Left kidney (tissue), 8 donors: ENCODE results near the gene OR2S2. TPM values are rescaled to one million over a fixed set of nuclear protein-coding genes. Genes with fewer than 3 reads are reported as not detected.
"Not testable (repeated sequence)": the region's sequence is repeated elsewhere in the genome, so short reads cannot be mapped to it uniquely, and the experiment has no call there.

Experiments
- DNase-seq: peaks from one replicate; pipeline ENCODE4 v3.0.0-alpha.2; 2013
- long read RNA-seq, 8 donors: transcript quantifications; one replicate each; lab custom pipeline, GENCODE V29; 2026
- polyA plus RNA-seq: library from polyadenylated mRNA; unstranded; fragments of 120-200 nt; gene quantifications from one replicate; pipeline ENCODE4 v1.2.1, GENCODE V29; 2013; ENCODE audit not compliant: insufficient read length

OR2S2 gene, protein sequence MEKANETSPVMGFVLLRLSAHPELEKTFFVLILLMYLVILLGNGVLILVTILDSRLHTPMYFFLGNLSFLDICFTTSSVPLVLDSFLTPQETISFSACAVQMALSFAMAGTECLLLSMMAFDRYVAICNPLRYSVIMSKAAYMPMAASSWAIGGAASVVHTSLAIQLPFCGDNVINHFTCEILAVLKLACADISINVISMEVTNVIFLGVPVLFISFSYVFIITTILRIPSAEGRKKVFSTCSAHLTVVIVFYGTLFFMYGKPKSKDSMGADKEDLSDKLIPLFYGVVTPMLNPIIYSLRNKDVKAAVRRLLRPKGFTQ
- not detected for polyA plus RNA-seq
- long read RNA-seq, donor 1, result 0 reads
- long read RNA-seq, donor 2, result 0 reads
- long read RNA-seq, donor 3, result 0 reads
- long read RNA-seq, donor 4, result 0 reads
- long read RNA-seq, donor 5, result 0 reads
- long read RNA-seq, donor 6, result 0 reads
- long read RNA-seq, donor 7, result 0 reads
- long read RNA-seq, donor 8, result 0 reads

DNA sequence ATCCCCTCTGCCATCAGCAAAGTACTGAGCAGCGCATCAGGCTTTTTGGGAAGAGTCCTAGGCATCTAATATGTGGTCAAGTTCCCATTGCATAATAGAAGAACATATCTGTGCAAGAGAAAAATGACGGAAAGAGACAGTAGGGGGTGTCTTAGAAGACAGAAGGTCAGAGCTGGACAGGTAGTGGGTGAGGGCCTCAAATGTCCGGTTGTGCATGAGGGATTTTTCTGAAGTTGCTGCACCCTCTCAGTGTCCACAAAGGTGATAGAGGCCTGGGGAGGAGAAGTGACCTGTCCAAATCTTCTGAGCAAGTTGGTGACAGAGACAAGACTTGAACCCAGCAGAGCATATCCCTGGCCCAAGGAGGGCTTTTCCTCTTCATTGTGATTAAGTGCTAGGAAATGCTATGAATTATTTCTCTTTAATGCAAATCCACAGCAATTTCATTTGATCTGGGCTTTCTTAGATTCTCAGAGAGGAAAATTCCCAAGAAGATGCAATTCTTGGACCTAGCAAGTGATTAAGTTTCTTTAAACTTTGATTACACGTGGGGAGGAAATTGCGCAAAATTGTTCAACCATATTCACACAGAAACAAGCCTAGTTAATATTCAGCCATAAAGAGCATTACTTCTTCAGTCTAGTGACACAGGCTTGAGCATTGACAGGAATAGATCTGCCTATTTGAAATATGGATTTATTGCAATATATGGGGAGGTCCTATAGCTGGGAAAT is at the start of gene OR2S2:
Gene OR2S2 (minus strand): TSS at position 51 of the 734 bp plus-strand sequence. CDS start 56 bp downstream, outside the sequence.
- DNase-seq, result no peak

DNA sequence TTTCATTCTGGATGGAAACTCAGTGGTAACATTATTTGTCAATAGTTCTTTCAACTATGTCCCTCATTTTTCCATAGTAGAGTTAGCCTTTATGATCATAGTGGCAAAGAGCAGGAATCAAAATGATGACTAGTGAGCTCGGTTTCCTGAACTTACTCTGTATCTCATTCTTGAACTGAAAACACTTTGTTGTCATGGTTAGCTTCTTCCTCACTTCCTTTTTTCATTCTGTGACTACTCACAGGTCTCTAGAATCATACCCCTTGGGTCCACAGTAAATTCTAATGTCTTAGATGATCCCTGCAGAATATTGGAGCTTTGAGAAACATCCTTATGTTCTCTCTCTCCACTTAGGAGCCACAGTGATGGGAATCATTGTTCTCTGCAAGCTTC is 49.4 kb upstream of the OR2S2 start:
- DNase-seq, result no peak

DNA sequence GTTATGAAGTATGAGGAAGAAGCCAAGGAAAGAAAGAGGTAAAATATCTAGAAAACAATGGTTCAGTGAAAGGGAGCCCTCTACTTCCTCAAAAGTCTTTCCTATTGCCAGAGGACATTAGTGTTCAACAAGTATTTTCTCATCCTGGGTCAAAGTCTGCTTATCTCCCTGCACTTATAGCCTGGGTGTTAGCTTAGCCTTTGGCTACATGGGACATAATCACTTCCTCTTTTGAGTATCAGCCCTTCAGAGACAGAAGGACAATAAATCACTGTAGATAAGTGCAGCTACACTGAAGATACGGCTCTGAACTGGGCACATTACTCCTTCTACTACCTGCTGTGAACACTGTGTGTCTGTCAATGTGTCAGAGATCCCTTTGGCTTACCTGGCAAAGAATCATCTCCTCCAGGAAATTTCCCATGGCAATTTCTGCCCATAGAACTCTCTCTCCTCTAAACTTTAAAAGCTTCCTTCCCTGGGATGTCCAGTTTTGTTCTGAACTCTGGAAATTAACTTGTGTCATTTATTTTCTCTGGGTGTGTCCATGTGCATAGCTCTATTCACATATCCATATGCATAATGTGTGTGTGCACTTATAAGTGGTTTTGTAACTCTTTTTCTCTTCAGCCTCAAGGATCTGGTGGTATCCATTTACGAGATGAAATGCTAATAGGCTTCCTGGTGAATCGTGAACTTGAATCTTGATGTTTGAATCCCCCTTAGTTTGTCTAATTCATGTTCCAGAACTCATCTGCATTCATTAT is 48.8 kb upstream of the OR2S2 start:
- no peak for DNase-seq

DNA sequence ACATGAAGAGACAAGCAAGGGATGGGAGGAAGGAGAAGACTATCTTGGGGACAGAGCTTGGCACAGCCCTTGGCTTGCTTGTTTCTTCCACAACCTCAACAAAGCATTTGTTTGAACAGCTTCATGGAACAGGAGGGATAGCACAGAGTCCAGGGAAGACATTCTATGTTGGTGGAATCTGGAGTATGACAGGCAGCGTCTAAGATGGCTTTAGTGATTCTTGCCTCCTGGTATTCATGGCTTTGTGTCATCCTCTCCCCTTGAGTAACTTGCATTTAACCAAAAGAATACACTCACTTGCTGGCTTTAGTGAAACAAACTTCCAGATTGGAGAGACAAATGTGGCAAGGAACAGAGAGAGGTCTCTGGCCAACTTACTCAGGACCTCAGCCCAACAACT is 47.9 kb upstream of the OR2S2 start:
- DNase-seq, result no peak

DNA sequence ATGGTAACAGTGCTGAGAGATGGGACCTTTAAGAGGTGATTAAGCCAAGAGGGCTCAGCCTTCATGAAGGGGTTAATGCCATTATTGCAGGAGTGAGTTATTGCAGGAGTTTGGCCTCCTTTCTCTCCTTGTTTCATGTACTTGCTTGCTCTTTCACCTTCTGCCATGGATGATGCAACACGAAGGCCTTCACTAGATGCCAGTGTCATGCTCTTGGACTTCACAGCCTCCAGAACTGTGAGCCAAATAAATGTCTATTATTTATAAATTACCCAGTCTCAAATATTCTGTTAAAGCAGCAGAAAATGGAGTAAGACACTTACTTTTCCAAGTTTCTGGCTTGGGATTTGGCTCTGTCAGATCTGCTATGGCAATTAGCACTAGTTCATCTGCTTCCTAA is 40.4 kb upstream of the OR2S2 start:
- DNase-seq, result no peak

DNA sequence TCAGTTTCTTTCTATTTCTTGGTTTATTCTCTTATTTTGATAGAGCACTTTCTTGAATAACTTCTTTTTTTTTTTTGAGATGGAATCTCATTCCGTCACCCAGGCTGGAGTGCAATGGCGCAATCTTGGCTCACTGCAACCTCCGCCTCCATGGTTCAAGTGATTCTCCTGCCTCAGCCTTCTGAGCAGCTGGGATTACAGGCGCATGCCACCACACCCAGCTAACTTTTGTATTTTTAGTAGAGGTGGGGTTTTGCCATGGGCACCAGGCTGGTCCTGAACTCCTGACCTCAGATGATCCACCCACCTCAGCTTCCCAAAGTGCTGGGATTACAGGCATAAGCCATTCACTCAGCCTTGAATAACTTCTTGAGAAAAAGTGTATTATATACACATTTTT is 39.1 kb upstream of the OR2S2 start:
- not testable (repeated sequence) for DNase-seq

DNA sequence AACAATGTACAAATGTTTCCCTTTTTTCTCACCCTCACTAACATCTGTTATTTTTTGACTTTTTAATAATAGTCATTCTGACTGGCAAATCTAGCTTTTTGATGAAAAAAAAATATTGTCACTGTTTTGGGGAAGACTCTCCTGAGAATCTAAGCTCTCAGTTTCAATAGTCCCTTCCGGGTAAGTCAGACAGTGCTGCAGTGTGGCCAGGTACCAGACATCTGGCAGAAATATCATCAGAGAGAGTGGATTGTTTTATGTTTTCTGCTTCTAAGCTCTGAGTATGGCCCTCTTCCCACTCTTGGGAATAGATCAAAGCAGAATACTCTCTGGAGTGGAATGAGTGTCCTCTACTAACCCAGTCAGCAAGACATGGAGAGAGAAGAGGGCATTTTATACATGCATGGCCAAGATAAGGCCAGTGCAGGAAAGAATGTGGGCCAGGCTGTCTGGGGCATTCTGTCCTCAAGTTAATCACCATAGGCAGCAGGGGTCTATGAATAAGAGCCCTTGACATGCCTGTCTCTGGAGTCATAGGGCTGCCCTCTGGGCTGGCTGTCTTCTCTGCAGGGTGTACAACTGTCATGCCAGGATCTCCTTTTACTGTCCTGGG is 38.5 kb upstream of the OR2S2 start:
- DNase-seq, result no peak

DNA sequence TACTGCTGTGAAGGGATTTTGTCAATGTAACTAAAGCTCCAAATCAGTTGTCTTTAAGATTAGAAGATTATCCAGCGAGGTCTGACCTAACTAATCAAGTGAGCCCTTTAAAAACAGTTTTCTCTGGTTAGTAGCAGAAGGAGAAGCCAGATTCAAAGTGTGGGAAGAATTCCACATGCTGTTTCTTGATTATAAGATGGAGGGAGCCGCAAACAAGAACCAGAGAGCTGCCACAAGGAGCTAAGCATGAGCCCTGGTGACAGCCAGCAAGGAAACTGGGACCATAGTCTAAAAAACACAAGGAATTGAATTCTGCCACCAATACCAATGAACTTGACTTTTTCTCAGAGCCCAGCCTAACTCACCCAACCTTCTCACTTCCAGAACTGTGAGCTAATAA is 37.0 kb upstream of the OR2S2 start:
- DNase-seq, result no peak

DNA sequence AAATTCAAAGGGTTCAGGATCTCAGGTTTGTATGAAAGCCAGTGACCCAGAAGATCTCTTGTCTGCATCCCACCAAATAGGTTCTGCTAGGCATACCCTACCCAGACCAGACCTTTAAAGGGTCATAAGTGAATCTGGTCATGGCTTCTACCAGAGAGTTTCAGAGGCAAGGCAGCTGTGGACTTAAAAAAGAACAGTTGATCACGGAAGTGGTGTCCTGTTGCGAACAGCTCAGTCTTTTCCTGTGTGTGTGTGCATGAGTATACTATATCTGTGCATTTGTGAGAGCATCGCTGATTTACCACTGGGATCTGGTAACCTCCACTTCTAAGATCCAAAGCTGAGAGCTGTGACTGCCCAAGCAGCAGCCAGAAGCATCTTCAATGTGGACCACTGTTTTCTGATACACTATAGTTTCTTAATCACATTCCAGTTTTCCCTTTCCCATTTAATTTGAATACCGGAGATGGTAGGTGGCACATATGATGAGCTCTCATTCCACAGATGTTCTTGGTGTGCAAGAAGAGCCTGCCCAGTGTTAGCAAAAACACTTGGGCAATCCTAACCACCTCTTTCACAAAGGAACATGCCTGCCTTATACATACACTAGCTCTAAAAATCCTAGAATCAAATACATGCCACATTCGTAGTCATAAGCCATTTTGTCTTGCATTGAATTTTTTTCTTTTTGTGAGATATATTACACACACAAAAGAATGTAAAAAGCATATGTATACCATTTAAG is 36.2 kb upstream of the OR2S2 start:
- DNase-seq, result no peak

DNA sequence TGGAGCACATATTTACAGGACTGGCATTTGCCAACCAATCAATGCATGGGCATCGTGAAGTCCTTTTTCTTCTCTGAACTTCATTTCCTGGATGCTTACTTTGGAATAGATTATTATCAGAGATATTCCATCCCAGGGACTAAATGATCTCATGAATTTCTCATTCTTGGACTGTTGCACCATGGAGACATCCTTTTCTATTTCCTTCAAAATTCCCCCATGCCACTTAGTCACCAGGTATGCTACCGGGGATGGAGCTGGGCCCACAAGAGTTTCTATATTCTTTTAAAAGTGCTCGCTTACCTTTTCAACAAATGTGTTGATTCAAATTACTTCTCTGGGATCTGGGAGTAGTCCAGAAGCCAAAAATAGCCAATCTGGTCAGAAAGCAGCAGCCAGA is 35.2 kb upstream of the OR2S2 start:
- not testable (repeated sequence) for DNase-seq

DNA sequence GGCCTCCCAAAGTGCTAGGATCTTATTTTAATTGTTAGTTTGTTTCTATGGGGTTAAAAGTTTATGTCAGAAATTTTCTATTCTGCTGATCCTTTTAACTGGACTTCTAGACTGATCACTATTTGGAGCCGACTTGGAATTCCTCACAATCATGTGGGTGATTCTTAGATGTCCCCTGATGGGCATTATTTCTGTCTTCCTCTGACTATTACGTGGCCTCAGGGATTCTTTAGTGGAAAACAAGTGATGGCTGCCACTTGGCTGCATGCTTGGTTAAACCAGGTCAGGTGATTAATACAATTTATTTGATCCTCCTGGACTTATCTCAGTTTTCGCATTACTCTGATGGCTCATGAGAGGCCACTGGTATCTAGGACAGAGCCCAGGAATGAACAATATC is 32.2 kb upstream of the OR2S2 start:
- no peak for DNase-seq

DNA sequence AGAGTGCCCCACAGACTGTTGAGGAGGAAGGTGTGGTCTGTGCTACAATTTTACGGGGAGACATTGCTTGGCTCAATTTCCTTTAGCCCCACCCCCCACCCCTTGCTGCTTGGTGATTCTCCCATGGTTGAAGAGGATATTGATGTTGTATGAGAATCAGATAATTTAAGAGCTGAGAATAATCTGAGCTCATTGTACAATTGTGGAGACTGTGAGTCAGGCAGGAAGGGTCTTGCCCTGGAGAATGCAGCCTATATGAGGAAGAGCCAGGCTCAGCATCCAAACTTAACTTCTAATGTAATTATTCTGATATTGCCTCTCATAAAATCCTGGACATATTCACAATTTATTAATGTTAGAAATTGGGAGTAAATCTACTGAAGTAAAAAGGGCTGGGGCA is 26.1 kb upstream of the OR2S2 start:
- DNase-seq, result no peak

DNA sequence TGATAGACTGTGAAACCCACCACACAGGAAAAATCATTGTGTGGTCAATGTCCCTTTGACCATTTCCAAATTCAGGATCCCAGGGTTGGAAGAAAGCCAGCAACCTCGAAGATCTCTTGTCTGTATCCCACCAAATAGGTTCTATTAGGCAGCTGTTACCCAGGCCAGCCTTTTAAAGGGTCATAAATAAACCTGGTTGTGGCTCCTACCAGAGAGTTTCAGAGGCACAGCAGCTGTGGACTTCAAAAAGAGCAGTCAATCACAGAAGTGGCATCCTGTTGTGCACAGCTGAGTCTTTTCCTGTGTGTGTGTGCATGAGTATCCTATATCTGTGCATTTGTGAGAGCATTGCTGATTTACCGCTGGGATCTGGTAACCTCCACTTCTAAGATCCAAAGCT is 23.7 kb upstream of the OR2S2 start:
- DNase-seq, result peak; percentile 14

DNA sequence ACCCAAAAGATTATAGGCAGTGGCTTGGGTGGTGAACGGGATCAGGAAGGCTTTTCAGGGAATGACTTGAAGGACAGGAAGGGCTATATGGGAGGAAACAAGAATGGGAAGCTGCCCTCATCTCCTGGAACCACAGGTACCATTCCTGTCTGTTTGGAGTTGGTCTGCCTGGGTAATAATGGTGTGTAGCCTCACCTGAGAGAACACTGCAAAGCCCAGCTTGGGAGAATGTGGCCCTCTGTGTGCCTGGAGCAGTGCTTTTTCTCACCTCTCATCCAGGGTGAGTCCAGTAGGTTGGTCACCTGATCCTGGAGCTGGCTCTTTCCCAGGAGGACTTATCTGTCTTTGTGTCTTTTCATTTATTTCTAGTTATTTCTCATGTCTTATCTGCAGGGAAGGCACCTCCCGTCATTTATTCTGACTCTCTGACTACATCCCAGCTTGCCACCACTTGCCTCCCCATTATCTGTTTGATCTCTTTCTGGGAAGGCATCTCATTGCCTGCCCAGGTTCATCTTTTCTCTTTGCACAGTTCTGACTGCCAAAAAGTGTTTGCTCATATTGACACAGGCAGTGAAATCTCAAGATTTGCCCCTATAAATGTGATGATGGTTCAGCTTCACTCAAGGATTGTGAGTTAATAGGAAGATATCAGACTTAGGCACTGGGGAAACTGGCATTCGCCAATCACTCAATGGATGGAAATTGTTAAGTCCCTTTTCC is 22.5 kb upstream of the OR2S2 start:
- no peak for DNase-seq

DNA sequence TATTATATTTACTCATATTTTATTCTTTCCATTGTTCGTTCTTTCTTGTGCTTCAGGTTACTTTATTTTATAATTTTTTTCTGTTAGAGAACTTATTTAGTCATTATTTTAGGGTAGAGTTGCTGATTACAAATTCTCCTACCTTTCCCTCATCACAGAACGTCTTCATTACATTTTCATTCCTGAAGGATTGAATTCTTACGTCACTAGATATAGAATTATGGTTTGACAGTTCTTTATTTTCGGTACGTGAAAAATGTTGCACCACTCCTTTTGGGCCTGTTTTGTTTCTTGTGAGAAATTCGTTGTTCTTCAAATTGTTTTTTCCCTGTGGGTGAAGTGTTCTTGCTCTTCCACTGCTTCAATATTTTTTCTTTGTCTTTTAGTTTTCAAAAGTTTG is 20.8 kb upstream of the OR2S2 start:
- DNase-seq, result no peak

DNA sequence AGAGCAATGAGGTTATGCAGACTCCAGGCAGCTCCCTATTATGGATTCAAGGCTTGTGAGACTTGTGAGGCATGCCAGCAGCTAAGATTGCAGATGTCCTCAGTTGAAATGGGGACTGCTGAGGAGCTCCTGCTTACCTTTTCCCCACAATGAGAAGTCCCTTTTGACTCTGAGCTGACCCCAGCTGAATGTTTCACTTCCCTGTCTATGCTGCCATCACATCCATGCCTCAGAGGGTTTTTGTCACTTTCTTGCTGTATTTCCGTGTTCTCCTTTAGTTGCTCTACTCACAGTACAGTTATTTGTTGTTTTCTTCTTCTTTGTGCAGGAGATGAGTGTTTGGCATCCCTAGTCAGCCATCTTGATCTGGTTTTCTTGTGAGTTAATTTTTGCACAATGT is 18.8 kb upstream of the OR2S2 start:
- DNase-seq, result no peak

DNA sequence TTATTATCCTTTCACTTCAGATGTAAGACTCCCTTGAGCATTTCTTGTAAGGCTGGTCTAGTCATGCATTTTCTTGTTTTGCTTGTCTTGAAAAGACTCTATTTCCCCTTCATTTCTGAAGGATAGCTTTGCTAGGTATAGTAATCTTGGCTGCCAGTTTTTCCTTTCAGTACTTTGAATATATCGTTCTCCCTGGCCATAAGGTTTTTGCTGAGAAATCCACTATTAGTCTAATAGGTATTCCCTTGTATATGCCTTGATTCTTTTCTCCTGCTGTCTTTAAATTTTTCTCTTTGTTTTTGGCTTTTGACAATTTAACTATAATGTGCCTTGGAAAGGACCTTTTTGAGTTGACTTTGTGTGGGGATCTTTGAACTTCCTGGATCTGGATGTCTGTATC is 16.8 kb upstream of the OR2S2 start:
- no peak for DNase-seq

DNA sequence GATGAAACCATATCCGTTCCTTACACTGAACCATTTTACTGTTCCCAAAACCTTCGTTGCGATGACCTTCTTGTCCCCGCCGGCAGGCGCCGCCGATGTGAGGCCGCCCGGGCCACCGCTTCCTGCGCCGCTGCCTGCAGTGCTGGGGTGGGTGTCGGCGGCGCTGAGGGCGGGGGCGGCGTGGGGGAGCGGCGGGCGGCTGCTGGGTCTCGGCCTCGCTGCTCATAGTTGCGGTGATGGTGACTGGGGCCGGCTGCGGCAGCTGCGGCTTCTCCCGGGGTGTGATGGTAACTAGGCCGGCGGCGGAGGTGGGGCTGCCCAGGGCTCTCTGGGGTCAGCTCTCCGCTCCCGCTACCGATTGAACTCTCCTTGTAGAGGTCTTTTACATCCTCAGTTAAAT is 14.1 kb upstream of the OR2S2 start:
- no peak for DNase-seq

DNA sequence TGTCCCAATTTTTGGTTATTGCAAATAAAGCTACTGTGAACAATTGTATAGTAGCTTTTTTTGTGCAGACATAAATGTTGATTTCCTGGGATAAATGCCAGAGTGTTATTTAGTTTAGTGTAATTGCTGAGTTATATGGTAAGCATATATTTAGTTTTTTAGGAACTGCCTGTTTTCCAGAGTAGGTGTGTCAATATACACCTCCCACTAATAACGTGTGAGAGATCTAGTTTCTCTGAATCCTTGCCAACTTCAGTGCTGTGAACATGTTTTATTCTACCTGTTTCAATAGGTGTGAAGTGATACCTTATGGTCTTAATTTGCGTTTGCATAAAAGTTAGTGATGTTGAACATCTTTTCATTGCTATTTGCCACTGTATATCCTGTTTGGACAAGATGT is 9.1 kb upstream of the OR2S2 start:
- no peak for DNase-seq

DNA sequence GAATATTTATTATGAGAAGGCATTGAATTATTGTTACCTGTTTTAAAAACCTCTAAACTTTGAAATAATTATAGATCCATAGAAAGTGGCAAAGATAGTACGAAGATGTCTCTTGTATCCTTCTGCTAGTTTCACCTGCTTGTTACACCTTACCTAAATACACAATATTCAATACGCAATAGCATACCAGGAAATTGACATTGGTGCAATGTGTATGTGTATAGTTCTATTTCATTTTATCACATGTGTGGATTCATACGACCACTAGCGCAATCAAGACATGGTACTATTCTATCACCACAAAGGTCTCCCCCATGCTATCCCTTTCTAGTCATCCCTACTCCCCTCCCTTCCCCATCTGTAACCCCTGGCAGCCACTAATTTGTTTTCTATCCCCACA is 8.5 kb upstream of the OR2S2 start:
- no peak for DNase-seq

DNA sequence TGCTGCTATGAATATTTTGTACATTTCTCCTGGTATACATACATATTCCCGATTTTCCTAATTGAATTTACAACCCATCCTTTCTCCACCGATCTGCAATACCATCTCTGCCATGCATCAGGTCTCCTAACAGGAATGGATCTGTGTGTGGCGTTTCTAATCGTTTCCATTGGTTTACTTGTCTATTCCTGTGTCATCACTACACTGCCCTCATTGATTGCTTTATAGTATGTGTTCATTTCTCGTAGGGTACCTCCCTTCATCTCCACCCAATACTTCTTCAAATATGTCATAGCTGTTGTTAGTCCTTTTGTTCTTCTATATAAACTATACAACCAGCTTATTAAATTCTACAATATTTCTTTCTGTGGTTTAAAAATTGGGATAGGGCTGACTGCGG is 7.1 kb upstream of the OR2S2 start:
- no peak for DNase-seq
